PC-3 (cell line): ENCODE measurements around the gene COL11A1. TPM values are rescaled to one million over a fixed set of nuclear protein-coding genes. Genes with fewer than 3 reads are reported as not detected.

ENCODE experiments used
- ATAC-seq: fragments of 200-7000 bp; cut with Tn5 transposase; 2 replicates; pipeline ENCODE4 v1.9.1; 2020; ENCODE audit warnings: mild to moderate bottlenecking, moderate library complexity
- BruUV-seq: library from RNA; stranded (reverse); fragments of 400-500 nt; replicated peaks from 2 replicates; lab custom pipeline; 2021; lab: Mats Ljungman, UMichigan
- CTCF ChIA-PET: fragments of 300-600 bp; sonication (Branson Sonifier 250); formaldehyde crosslinking; loops from one replicate; lab custom pipeline; 2022; ENCODE audit warnings: antibody characterized with exemption; lab: Charles Lee
- POLR2A ChIA-PET: fragments of 300-600 bp; sonication (Branson Sonifier 250); formaldehyde crosslinking; loops from one replicate; lab custom pipeline; 2022; ENCODE audit warnings: antibody characterized with exemption; ENCODE audit not compliant: unreplicated experiment; lab: Charles Lee
- DNase-seq: peaks from one replicate; pipeline ENCODE4 v3.0.0-alpha.2; 2015
- H2AFZ ChIP-seq: fragments of 300-600 bp; sonication (generic); 2 replicates; pipeline ENCODE4 v1.6.0; 2016; ENCODE audit warnings: antibody characterized with exemption, low read length
- H3F3A ChIP-seq: fragments of 300-600 bp; sonication (generic); one replicate; pipeline ENCODE4 v1.6.0; 2017; ENCODE audit warnings: antibody characterized with exemption, low read length, control low read depth, mild to moderate bottlenecking; ENCODE audit not compliant: unreplicated experiment
- H3K27ac ChIP-seq: fragments of 300-600 bp; sonication (generic); 2 replicates; pipeline ENCODE4 v1.5.1; 2016; ENCODE audit warnings: mild to moderate bottlenecking, low read length
- H3K27me3 ChIP-seq: fragments of 300-600 bp; sonication (generic); 2 replicates; pipeline ENCODE4 v1.6.1; 2016; ENCODE audit warnings: low read length, mixed read lengths
- H3K36me3 ChIP-seq: fragments of 300-600 bp; sonication (generic); 2 replicates; pipeline ENCODE4 v1.6.1; 2016; ENCODE audit warnings: low read depth, mixed run types, low read length, mixed read lengths
- H3K4me1 ChIP-seq: fragments of 300-600 bp; sonication (generic); 2 replicates; pipeline ENCODE4 v1.5.1; 2016; ENCODE audit warnings: low read length; ENCODE audit not compliant: insufficient read depth
- H3K4me2 ChIP-seq: fragments of 300-600 bp; sonication (generic); 2 replicates; pipeline ENCODE4 v1.6.0; 2016; ENCODE audit warnings: low read length
- H3K4me3 ChIP-seq: fragments of 300-600 bp; sonication (generic); 2 replicates; pipeline ENCODE4 v1.5.1; 2016; ENCODE audit warnings: mild to moderate bottlenecking, low read length, mixed read lengths
- H3K79me2 ChIP-seq: fragments of 300-600 bp; sonication (generic); 2 replicates; pipeline ENCODE4 v1.6.1; 2017; ENCODE audit warnings: low read length, mixed read lengths
- H3K9ac ChIP-seq: fragments of 300-600 bp; sonication (generic); 2 replicates; pipeline ENCODE4 v1.6.0; 2016; ENCODE audit warnings: mild to moderate bottlenecking, low read length
- H3K9me2 ChIP-seq: fragments of 300-600 bp; sonication (generic); replicated peaks from 2 replicates; pipeline ENCODE4 v1.6.1; 2016; ENCODE audit warnings: mixed run types, low read length, mixed read lengths
- H3K9me3 ChIP-seq: fragments of 300-600 bp; sonication (generic); 2 replicates; pipeline ENCODE4 v1.6.1; 2016; ENCODE audit warnings: low read length, mixed read lengths
- H4K20me1 ChIP-seq: fragments of 300-600 bp; sonication (generic); 2 replicates; pipeline ENCODE4 v1.6.1; 2016; ENCODE audit warnings: low read length, mixed read lengths
- EZH2 ChIP-seq: fragments of 300-600 bp; sonication (generic); IDR thresholded peaks from one replicate; pipeline ENCODE4 v1.6.1; 2017; ENCODE audit warnings: antibody characterized with exemption, mild to moderate bottlenecking, low read length; ENCODE audit not compliant: unreplicated experiment
- EZH2phosphoT487 ChIP-seq: fragments of 300-600 bp; sonication (generic); IDR thresholded peaks from 2 replicates; pipeline ENCODE4 v1.6.1; 2018; ENCODE audit warnings: mild to moderate bottlenecking, antibody characterized with exemption, low read length, borderline replicate concordance
- intact Hi-C: fragments of 100-400 bp; cut with micrococcal nuclease; formaldehyde crosslinking; loops from 2 replicates; pipeline ENCODE4 v1.9.0; 2023
- total RNA-seq: library from RNA; depleted of rRNA; stranded (reverse); fragments of >200 nt; gene quantifications from 2 replicates; pipeline ENCODE4 v1.2.3, GENCODE V29; 2014
- TF ChIP-seq, protein P1 (sequence below): fragments of 300-600 bp; sonication (generic); conservative IDR thresholded peaks from 2 replicates; pipeline ENCODE4 v1.5.1; 2017; ENCODE audit warnings: antibody characterized with exemption, low read depth, mild to moderate bottlenecking, low read length

The COL11A1 gene
- total RNA-seq, 1 experiment from 2014 or later = not detected

DNA sequence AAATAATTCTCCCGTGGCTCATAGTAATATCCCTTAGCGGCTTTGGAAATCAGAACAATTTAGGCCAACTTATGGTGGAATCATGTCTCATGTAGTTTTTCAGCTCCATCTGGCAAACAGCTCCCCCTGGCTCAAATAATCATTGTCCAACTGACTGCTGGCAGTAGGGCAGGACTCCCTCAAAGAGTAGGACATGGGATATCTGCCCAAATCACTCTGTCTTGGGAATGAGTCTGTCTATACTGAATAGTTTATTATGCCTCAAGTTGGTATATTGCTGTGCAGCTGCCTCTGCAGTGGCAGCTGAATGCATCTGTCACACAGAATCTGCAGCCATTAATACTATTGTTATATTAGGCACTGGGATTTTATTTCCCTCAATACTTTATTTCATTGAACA lies 255.7 kb downstream of the COL11A1 start:
- no peak for TF ChIP-seq EZH2
- TF ChIP-seq, protein P1, sequence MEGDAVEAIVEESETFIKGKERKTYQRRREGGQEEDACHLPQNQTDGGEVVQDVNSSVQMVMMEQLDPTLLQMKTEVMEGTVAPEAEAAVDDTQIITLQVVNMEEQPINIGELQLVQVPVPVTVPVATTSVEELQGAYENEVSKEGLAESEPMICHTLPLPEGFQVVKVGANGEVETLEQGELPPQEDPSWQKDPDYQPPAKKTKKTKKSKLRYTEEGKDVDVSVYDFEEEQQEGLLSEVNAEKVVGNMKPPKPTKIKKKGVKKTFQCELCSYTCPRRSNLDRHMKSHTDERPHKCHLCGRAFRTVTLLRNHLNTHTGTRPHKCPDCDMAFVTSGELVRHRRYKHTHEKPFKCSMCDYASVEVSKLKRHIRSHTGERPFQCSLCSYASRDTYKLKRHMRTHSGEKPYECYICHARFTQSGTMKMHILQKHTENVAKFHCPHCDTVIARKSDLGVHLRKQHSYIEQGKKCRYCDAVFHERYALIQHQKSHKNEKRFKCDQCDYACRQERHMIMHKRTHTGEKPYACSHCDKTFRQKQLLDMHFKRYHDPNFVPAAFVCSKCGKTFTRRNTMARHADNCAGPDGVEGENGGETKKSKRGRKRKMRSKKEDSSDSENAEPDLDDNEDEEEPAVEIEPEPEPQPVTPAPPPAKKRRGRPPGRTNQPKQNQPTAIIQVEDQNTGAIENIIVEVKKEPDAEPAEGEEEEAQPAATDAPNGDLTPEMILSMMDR = peak; percentile 36
- no peaks in the 10 kb centered on the region for H3K36me3 ChIP-seq
- no TSS peak for BruUV-seq
- no peak overlapping the region for H3K27ac ChIP-seq
- ATAC-seq = no peak
- no peak overlapping the region for H3K4me2 ChIP-seq
- no peak overlapping the region for H3K4me3 ChIP-seq
- no peaks in the 10 kb centered on the region for H3K9me2 ChIP-seq
- intact Hi-C loops = no loop called here
- H3K9ac ChIP-seq = no peak overlapping the region
- H3K9me3 ChIP-seq = peaks cover 6% of the 10 kb centered on the region; the same call in 1 of the 2 replicates
- no peaks in the 10 kb centered on the region for H3K4me1 ChIP-seq
- no peaks in the 10 kb centered on the region for H3K79me2 ChIP-seq
- H3K27me3 ChIP-seq = no peaks in the 10 kb centered on the region
- ChIA-PET CTCF (interaction anchor here (0.5 kb wide), 1 partner anchor 154 kb away, joined by 5 read pairs; no protein-coding TSS in a partner anchor), POLR2A (no interaction called here)
- DNase-seq = peak; percentile 21
- H3F3A ChIP-seq = no peaks in the 10 kb centered on the region
- no peaks in the 10 kb centered on the region for H4K20me1 ChIP-seq
- no peak overlapping the region for H2AFZ ChIP-seq

DNA sequence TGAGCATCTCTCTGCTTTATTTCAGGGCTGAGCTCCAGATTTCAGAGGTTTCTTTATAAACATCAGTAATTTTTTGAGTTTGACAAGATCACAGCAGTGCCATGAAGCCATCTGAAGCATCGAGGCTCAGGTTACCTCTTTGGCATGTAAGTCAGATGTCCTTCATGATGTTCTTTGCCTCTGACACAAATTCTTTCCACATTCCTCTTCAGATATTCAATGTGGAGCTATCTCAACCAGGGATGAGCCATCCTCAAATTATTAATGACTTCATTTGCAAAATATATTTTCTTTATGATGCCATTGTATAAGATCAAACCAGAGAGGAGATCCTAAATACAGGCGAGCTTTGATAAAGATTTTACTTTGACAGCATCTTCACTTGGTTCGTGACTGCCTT lies 256.7 kb downstream of the COL11A1 start:
- Histone ChIP-seq H3K4me3 (no peak overlapping the region), H3K36me3 (no peaks in the 10 kb centered on the region), H3K27ac (no peak overlapping the region), H3K27me3 (no peaks in the 10 kb centered on the region), H4K20me1 (no peaks in the 10 kb centered on the region), H3K9me2 (no peaks in the 10 kb centered on the region), H3K4me2 (no peak overlapping the region), H3K79me2 (no peaks in the 10 kb centered on the region), H3K9ac (no peak overlapping the region), H3K4me1 (no peaks in the 10 kb centered on the region), H3K9me3 (peaks cover 6% of the 10 kb centered on the region; the same call in 1 of the 2 replicates), H3F3A (no peaks in the 10 kb centered on the region), H2AFZ (no peak overlapping the region)
- ChIA-PET CTCF (no interaction called here), POLR2A (no interaction called here)
- no peak for DNase-seq
- ATAC-seq = no peak
- intact Hi-C loops = no loop called here
- TF ChIP-seq EZH2phosphoT487 = no peak
- TF ChIP-seq, protein P1 = no peak
- TF ChIP-seq EZH2 = no peak
- BruUV-seq = no TSS peak

DNA sequence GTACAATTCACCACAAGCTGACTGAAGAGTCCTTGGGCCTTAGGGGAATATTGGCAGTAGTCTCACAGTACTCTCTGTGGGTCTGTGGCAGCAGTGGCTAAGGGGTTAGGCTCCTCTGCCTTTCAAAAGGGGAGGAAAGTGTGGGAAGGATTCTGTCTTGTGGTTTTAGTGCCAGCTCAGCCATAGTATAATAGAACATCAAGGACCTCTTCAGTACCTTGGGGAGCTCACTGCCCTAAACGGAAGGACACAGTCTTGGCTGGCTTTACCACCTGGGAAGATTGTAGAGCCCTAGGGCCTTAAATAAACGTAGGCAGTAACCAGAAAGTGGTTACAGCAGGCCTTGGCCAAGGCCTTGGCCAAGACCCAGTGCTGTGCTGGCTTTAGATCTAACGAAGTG lies 265.7 kb downstream of the COL11A1 start:
- Histone ChIP-seq H3K4me2 (no peak overlapping the region), H3K4me3 (no peak overlapping the region), H3K9me3 (no peaks in the 10 kb centered on the region), H3K9me2 (no peaks in the 10 kb centered on the region), H3K27ac (no peak overlapping the region), H2AFZ (no peak overlapping the region), H3F3A (peaks cover 6% of the 10 kb centered on the region), H3K9ac (no peak overlapping the region), H4K20me1 (no peaks in the 10 kb centered on the region), H3K4me1 (peaks cover 16% of the 10 kb centered on the region), H3K36me3 (no peaks in the 10 kb centered on the region), H3K27me3 (no peaks in the 10 kb centered on the region), H3K79me2 (no peaks in the 10 kb centered on the region)
- no peak for ATAC-seq
- BruUV-seq = no TSS peak
- DNase-seq = no peak
- TF ChIP-seq EZH2 (no peak), EZH2phosphoT487 (no peak)
- TF ChIP-seq, protein P1 = no peak
- intact Hi-C loops = no loop called here
- ChIA-PET POLR2A (no interaction called here), CTCF (no interaction called here)
